NCI-H446 treated with DMSO at 0.1 percent for 48 hours (cell line): ENCODE results near the gene PHF19.
A peak's percentile ranks its signal among the peaks of the same experiment; 100 is the strongest.

ENCODE experiments used
- DNase-seq: peaks from one replicate; lab custom pipeline; 2025; lab: John Stamatoyannopoulos, UW

PHF19 gene

GRCh38 chr9:120891884-120892747 is 15.1 kb upstream of the PHF19 start:
- DNase-seq, result no peak

- DNase-seq, result no peak
Measured at GRCh38 chr9:120891245-120891883, 14.4 kb upstream of the PHF19 start.

GRCh38 chr9:120890320-120891244 is 13.6 kb upstream of the PHF19 start:
- no peak for DNase-seq

- DNase-seq, result no peak
Measured at GRCh38 chr9:120889606-120890271, 12.8 kb upstream of the PHF19 start.

- no peak for DNase-seq
Measured at GRCh38 chr9:120888626-120889025, 11.6 kb upstream of the PHF19 start.

- DNase-seq, result no peak
Measured at GRCh38 chr9:120886490-120886967, 9.5 kb upstream of the PHF19 start.

- DNase-seq, result no peak
Measured at GRCh38 chr9:120885958-120886357, 9.0 kb upstream of the PHF19 start.

GRCh38 chr9:120885457-120885856 is 8.5 kb upstream of the PHF19 start:
- no peak for DNase-seq

- DNase-seq, result no peak
Measured at GRCh38 chr9:120883608-120883996, 6.6 kb upstream of the PHF19 start.

- no peak for DNase-seq
Measured at GRCh38 chr9:120882935-120883607, 6.1 kb upstream of the PHF19 start.

- no peak for DNase-seq
Measured at GRCh38 chr9:120879446-120879845, 2.5 kb upstream of the PHF19 start.

- DNase-seq, result no peak
Measured at GRCh38 chr9:120878188-120879130, 1.5 kb upstream of the PHF19 start.

GRCh38 chr9:120877276-120878034 is 467 bp upstream of the PHF19 start:
- peak; percentile 48 for DNase-seq

- peak; percentile 42 for DNase-seq
Measured at GRCh38 chr9:120875954-120876841, 790 bp downstream of the PHF19 start.

GRCh38 chr9:120875643-120875953 is 1.4 kb downstream of the PHF19 start:
- DNase-seq, result no peak

- no peak for DNase-seq
Measured at GRCh38 chr9:120875195-120875565, 1.8 kb downstream of the PHF19 start.

- DNase-seq, result no peak
Measured at GRCh38 chr9:120874226-120875194, 2.5 kb downstream of the PHF19 start.
